HL-60 (cell line): ENCODE results near the gene KAT6B.

Source experiments
- DNase-seq, 2 experiments: peaks; one replicate each; pipeline ENCODE4 v3.0.0-alpha.2; 2010 to 2020; ENCODE audit warnings: low read depth in 1 of 2, low spot score in 1 of 2
- H3K27ac ChIP-seq: fragments of 250-450 bp; sonication (Bioruptor Pico); replicated peaks from 2 replicates; pipeline ENCODE4 v1.5.1; 2020; ENCODE audit warnings: mild to moderate bottlenecking, moderate library complexity
- H3K27me3 ChIP-seq: fragments of 250-450 bp; sonication (Bioruptor Pico); 2 replicates; pipeline ENCODE4 v1.5.1; 2021; ENCODE audit warnings: mild to moderate bottlenecking, moderate library complexity; ENCODE audit not compliant: insufficient read depth, poor library complexity, severe bottlenecking
- H3K4me3 ChIP-seq: replicated peaks from 2 replicates; pipeline ENCODE4 v1.5.1; 2011; ENCODE audit warnings: mild to moderate bottlenecking, control low read depth, low read length; ENCODE audit not compliant: insufficient read depth
- GABPA ChIP-seq: IDR thresholded peaks from 2 replicates; pipeline ENCODE4 v1.6.1; 2012; ENCODE audit warnings: low read depth
- POLR2AphosphoS5 ChIP-seq: IDR thresholded peaks from 2 replicates; pipeline ENCODE4 v1.6.1; 2012; ENCODE audit warnings: low read depth
- SPI1 ChIP-seq: IDR thresholded peaks from 2 replicates; pipeline ENCODE4 v1.6.1; 2012; ENCODE audit warnings: low read depth, mild to moderate bottlenecking, borderline replicate concordance
- TF ChIP-seq, protein P1 (sequence below): IDR thresholded peaks from one replicate; pipeline ENCODE4 v1.5.1; 2011; ENCODE audit warnings: low read length, control low read depth, inconsistent platforms; ENCODE audit not compliant: insufficient read depth
- TF ChIP-seq, protein P2 (sequence below): IDR thresholded peaks from 2 replicates; pipeline ENCODE4 v1.6.1; 2012; ENCODE audit warnings: low read depth; ENCODE audit not compliant: insufficient replicate concordance

The KAT6B gene

GRCh38 chr10:74859546-74859945 lies 33.1 kb downstream of the KAT6B start:
- Histone ChIP-seq H3K27ac (peak overlapping the region; percentile 25), H3K4me3 (no peak overlapping the region), H3K27me3 (no peaks in the 10 kb centered on the region)
- no peak for DNase-seq
- TF ChIP-seq, protein P1, sequence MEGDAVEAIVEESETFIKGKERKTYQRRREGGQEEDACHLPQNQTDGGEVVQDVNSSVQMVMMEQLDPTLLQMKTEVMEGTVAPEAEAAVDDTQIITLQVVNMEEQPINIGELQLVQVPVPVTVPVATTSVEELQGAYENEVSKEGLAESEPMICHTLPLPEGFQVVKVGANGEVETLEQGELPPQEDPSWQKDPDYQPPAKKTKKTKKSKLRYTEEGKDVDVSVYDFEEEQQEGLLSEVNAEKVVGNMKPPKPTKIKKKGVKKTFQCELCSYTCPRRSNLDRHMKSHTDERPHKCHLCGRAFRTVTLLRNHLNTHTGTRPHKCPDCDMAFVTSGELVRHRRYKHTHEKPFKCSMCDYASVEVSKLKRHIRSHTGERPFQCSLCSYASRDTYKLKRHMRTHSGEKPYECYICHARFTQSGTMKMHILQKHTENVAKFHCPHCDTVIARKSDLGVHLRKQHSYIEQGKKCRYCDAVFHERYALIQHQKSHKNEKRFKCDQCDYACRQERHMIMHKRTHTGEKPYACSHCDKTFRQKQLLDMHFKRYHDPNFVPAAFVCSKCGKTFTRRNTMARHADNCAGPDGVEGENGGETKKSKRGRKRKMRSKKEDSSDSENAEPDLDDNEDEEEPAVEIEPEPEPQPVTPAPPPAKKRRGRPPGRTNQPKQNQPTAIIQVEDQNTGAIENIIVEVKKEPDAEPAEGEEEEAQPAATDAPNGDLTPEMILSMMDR, result no peak
- TF ChIP-seq POLR2AphosphoS5 (no peak), GABPA (no peak), SPI1 (no peak)
- TF ChIP-seq, protein P2, sequence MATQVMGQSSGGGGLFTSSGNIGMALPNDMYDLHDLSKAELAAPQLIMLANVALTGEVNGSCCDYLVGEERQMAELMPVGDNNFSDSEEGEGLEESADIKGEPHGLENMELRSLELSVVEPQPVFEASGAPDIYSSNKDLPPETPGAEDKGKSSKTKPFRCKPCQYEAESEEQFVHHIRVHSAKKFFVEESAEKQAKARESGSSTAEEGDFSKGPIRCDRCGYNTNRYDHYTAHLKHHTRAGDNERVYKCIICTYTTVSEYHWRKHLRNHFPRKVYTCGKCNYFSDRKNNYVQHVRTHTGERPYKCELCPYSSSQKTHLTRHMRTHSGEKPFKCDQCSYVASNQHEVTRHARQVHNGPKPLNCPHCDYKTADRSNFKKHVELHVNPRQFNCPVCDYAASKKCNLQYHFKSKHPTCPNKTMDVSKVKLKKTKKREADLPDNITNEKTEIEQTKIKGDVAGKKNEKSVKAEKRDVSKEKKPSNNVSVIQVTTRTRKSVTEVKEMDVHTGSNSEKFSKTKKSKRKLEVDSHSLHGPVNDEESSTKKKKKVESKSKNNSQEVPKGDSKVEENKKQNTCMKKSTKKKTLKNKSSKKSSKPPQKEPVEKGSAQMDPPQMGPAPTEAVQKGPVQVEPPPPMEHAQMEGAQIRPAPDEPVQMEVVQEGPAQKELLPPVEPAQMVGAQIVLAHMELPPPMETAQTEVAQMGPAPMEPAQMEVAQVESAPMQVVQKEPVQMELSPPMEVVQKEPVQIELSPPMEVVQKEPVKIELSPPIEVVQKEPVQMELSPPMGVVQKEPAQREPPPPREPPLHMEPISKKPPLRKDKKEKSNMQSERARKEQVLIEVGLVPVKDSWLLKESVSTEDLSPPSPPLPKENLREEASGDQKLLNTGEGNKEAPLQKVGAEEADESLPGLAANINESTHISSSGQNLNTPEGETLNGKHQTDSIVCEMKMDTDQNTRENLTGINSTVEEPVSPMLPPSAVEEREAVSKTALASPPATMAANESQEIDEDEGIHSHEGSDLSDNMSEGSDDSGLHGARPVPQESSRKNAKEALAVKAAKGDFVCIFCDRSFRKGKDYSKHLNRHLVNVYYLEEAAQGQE, result no peak

- Histone ChIP-seq H3K27ac (no peak overlapping the region), H3K4me3 (no peak overlapping the region), H3K27me3 (no peaks in the 10 kb centered on the region)
- DNase-seq, result no peak
- no peak for TF ChIP-seq GABPA
- TF ChIP-seq, protein P2, result no peak
- TF ChIP-seq SPI1, result peak; percentile 25; the same call in 1 of the 2 replicates
- no peak for TF ChIP-seq POLR2AphosphoS5
- TF ChIP-seq, protein P1, result no peak
Observed at GRCh38 chr10:74862625-74863024, 36.2 kb downstream of the KAT6B start.

- H3K4me3 ChIP-seq, result no peak overlapping the region
- peak in 1 of 2 experiments; percentile 35 for DNase-seq
- TF ChIP-seq GABPA (no peak), POLR2AphosphoS5 (no peak; the same call in 1 of the 2 replicates), SPI1 (no peak)
- TF ChIP-seq, protein P2, result no peak
- TF ChIP-seq, protein P1, result no peak
- no peaks in the 10 kb centered on the region for H3K27me3 ChIP-seq
- peak overlapping the region; percentile 3; the same call in 1 of the 2 replicates for H3K27ac ChIP-seq
Observed at GRCh38 chr10:74863551-74863950, 37.2 kb downstream of the KAT6B start.
